Neural cell (in vitro differentiated cells): ENCODE data around the gene ATP11C. TPM values are rescaled to one million over a fixed set of nuclear protein-coding genes. Genes with fewer than 3 reads are reported as not detected.

Experiments
- H2AFZ ChIP-seq: fragments of 200-600, 300-800 bp; sonication (generic), shearing (Covaris generic); 2 replicates; pipeline ENCODE4 v1.6.0; 2014; ENCODE audit warnings: low read depth, mild to moderate bottlenecking, antibody characterized with exemption, low read length, moderate library complexity
- H3F3A ChIP-seq: fragments of 200-600 bp; shearing (Covaris generic); 2 replicates; pipeline ENCODE4 v1.6.1; 2016; ENCODE audit warnings: mild to moderate bottlenecking, moderate library complexity, mixed read lengths, antibody characterized with exemption, low read length; ENCODE audit not compliant: insufficient read depth, poor library complexity, severe bottlenecking
- H3K27ac ChIP-seq: fragments of 200-600, 300-800 bp; sonication (generic), shearing (Covaris generic); 2 replicates; pipeline ENCODE4 v1.5.1; 2014; ENCODE audit warnings: mild to moderate bottlenecking, low read length, moderate library complexity
- H3K27me3 ChIP-seq: fragments of 300-800, 200-600 bp; sonication (generic), shearing (Covaris generic); 2 replicates; pipeline ENCODE4 v1.6.0; 2014; ENCODE audit warnings: mild to moderate bottlenecking, low read depth, low read length, moderate library complexity; ENCODE audit not compliant: insufficient read depth
- H3K36me3 ChIP-seq: fragments of 300-800, 200-600 bp; sonication (generic), shearing (Covaris generic); 2 replicates; pipeline ENCODE4 v1.5.1; 2014; ENCODE audit warnings: mild to moderate bottlenecking, antibody characterized with exemption, low read length, moderate library complexity; ENCODE audit not compliant: insufficient read depth
- H3K4me2 ChIP-seq: fragments of 300-800, 200-600 bp; sonication (generic), shearing (Covaris generic); 2 replicates; pipeline ENCODE4 v1.6.0; 2014; ENCODE audit warnings: mild to moderate bottlenecking, low read length
- H3K4me3 ChIP-seq: fragments of 300-800, 200-600 bp; sonication (generic), shearing (Covaris generic); 2 replicates; pipeline ENCODE4 v1.5.1; 2014; ENCODE audit warnings: mild to moderate bottlenecking, low read length, moderate library complexity
- H3K79me2 ChIP-seq: fragments of 200-600 bp; shearing (Covaris generic); replicated peaks from 2 replicates; pipeline ENCODE4 v1.6.0; 2014; ENCODE audit warnings: mild to moderate bottlenecking, low read length, moderate library complexity; ENCODE audit not compliant: insufficient read depth
- H3K9ac ChIP-seq: fragments of 300-800, 200-600 bp; sonication (generic), shearing (Covaris generic); 2 replicates; pipeline ENCODE4 v1.6.1; 2016; ENCODE audit warnings: mild to moderate bottlenecking, low read length, mixed read lengths
- H3K9me2 ChIP-seq: fragments of 200-600 bp; shearing (Covaris generic); 2 replicates; pipeline ENCODE4 v1.6.1; 2016; ENCODE audit warnings: mild to moderate bottlenecking, low read length, mixed read lengths; ENCODE audit not compliant: insufficient read depth
- H3K9me3 ChIP-seq: fragments of 200-600, 300-800 bp; sonication (generic), shearing (Covaris generic); 2 replicates; pipeline ENCODE4 v1.6.1; 2016; ENCODE audit warnings: mild to moderate bottlenecking, mixed run types, low read length, moderate library complexity, mixed read lengths
- H4K20me1 ChIP-seq: fragments of 200-600 bp; shearing (Covaris generic); 2 replicates; pipeline ENCODE4 v1.6.1; 2016; ENCODE audit warnings: mild to moderate bottlenecking, mixed run types; ENCODE audit not compliant: insufficient read depth
- EP300 ChIP-seq: fragments of 450-650 bp; conservative IDR thresholded peaks from 2 replicates; pipeline ENCODE4 v1.6.1; 2014; ENCODE audit warnings: antibody characterized with exemption, mild to moderate bottlenecking, moderate library complexity; ENCODE audit not compliant: poor library complexity, severe bottlenecking
- EZH2 ChIP-seq: fragments of 200-600, 300-800 bp; shearing (Covaris generic), sonication (generic); IDR thresholded peaks from 2 replicates; pipeline ENCODE4 v1.6.1; 2014; ENCODE audit warnings: antibody characterized with exemption, low read length, borderline replicate concordance, mild to moderate bottlenecking; ENCODE audit not compliant: insufficient read depth, poor library complexity, severe bottlenecking
- MXI1 ChIP-seq: fragments of 450-650 bp; conservative IDR thresholded peaks from 2 replicates; pipeline ENCODE4 v1.6.1; 2014; ENCODE audit warnings: antibody characterized with exemption, mild to moderate bottlenecking; ENCODE audit not compliant: poor library complexity, severe bottlenecking
- POLR2AphosphoS5 ChIP-seq: IDR thresholded peaks from 2 replicates; pipeline ENCODE4 v1.6.1; 2012
- RAD21 ChIP-seq: fragments of 450-650 bp; conservative IDR thresholded peaks from 2 replicates; pipeline ENCODE4 v1.6.1; 2014; ENCODE audit warnings: antibody characterized with exemption, mild to moderate bottlenecking, moderate library complexity
- SMC3 ChIP-seq: fragments of 450-650 bp; conservative IDR thresholded peaks from 2 replicates; pipeline ENCODE4 v1.6.1; 2014; ENCODE audit warnings: antibody characterized with exemption, mild to moderate bottlenecking, moderate library complexity; ENCODE audit not compliant: poor library complexity
- TAF1 ChIP-seq: IDR thresholded peaks from 2 replicates; pipeline ENCODE4 v1.6.1; 2012; ENCODE audit warnings: low read depth
- polyA plus RNA-seq: library from polyadenylated mRNA; depleted of rRNA; stranded (reverse); fragments of >200 nt; gene quantifications from 2 replicates; pipeline ENCODE4 v1.2.3, GENCODE V29; 2014
- TF ChIP-seq, protein P1 (sequence below): IDR thresholded peaks from 2 replicates; pipeline ENCODE4 v1.6.1; 2012; ENCODE audit warnings: borderline replicate concordance
- TF ChIP-seq, protein P2 (sequence below): fragments of 450-650 bp; IDR thresholded peaks from 2 replicates; pipeline ENCODE4 v1.5.1; 2014; ENCODE audit warnings: antibody characterized with exemption, mild to moderate bottlenecking, moderate library complexity; ENCODE audit not compliant: poor library complexity, severe bottlenecking

The ATP11C gene
- polyA plus RNA-seq, 1 donor from 2014 or later = 111 TPM

DNA sequence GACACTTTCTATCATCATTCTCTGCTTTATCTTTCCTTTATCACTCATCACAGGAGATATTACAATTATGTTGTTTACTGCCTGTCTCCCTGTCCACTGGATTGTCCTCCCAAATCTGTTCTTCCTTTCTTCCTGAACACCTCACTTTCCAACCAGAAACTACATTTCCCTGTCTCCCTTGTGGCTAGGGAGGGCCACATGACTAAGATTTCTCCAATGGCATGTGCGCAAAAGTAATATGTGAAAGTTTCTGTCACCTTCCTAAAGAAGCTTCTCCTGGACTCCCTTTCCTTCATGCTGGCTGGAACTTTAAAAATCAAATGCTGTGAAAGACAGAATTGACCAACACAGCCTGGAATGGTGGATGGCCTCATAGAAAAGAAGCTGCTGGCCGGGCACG lies 25.8 kb downstream of the ATP11C start:
- Histone ChIP-seq H3K27ac (no peak overlapping the region), H3K9me2 (no peaks in the 10 kb centered on the region), H2AFZ (no peak overlapping the region), H3K4me2 (no peak overlapping the region), H3K79me2 (peaks cover 3% of the 10 kb centered on the region), H3K36me3 (no peaks in the 10 kb centered on the region), H3K9me3 (no peaks in the 10 kb centered on the region), H3K4me3 (no peak overlapping the region), H3K27me3 (no peaks in the 10 kb centered on the region), H3K9ac (no peak overlapping the region), H3F3A (no peaks in the 10 kb centered on the region), H4K20me1 (no peaks in the 10 kb centered on the region)
- TF ChIP-seq, protein P1, sequence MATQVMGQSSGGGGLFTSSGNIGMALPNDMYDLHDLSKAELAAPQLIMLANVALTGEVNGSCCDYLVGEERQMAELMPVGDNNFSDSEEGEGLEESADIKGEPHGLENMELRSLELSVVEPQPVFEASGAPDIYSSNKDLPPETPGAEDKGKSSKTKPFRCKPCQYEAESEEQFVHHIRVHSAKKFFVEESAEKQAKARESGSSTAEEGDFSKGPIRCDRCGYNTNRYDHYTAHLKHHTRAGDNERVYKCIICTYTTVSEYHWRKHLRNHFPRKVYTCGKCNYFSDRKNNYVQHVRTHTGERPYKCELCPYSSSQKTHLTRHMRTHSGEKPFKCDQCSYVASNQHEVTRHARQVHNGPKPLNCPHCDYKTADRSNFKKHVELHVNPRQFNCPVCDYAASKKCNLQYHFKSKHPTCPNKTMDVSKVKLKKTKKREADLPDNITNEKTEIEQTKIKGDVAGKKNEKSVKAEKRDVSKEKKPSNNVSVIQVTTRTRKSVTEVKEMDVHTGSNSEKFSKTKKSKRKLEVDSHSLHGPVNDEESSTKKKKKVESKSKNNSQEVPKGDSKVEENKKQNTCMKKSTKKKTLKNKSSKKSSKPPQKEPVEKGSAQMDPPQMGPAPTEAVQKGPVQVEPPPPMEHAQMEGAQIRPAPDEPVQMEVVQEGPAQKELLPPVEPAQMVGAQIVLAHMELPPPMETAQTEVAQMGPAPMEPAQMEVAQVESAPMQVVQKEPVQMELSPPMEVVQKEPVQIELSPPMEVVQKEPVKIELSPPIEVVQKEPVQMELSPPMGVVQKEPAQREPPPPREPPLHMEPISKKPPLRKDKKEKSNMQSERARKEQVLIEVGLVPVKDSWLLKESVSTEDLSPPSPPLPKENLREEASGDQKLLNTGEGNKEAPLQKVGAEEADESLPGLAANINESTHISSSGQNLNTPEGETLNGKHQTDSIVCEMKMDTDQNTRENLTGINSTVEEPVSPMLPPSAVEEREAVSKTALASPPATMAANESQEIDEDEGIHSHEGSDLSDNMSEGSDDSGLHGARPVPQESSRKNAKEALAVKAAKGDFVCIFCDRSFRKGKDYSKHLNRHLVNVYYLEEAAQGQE = no peak
- TF ChIP-seq SMC3 (no peak), EZH2 (no peak), TAF1 (no peak), POLR2AphosphoS5 (no peak), RAD21 (no peak), MXI1 (no peak), EP300 (no peak)
- TF ChIP-seq, protein P2, sequence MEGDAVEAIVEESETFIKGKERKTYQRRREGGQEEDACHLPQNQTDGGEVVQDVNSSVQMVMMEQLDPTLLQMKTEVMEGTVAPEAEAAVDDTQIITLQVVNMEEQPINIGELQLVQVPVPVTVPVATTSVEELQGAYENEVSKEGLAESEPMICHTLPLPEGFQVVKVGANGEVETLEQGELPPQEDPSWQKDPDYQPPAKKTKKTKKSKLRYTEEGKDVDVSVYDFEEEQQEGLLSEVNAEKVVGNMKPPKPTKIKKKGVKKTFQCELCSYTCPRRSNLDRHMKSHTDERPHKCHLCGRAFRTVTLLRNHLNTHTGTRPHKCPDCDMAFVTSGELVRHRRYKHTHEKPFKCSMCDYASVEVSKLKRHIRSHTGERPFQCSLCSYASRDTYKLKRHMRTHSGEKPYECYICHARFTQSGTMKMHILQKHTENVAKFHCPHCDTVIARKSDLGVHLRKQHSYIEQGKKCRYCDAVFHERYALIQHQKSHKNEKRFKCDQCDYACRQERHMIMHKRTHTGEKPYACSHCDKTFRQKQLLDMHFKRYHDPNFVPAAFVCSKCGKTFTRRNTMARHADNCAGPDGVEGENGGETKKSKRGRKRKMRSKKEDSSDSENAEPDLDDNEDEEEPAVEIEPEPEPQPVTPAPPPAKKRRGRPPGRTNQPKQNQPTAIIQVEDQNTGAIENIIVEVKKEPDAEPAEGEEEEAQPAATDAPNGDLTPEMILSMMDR = no peak

DNA sequence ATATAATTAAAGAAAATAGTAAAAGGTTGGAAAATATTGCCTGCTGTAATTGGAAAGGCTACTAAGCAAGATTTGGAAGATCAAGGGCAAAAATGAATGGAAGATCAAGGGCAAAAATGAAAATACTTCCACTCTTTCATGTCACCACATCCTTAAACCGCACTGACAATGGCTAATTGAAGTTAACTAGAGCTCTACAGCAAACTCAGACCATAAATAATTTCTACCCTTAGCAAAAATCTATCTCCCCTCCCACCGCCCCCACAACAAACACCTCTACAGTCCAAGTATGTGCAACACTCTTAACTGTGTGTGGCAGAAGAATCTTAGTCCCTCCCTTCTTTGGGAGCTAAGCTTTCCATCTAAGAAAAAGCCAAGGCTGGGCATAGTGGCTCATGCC lies 27.1 kb downstream of the ATP11C start:
- Histone ChIP-seq H3F3A (no peaks in the 10 kb centered on the region), H3K4me2 (no peak overlapping the region), H2AFZ (no peak overlapping the region), H3K9me3 (no peaks in the 10 kb centered on the region), H3K79me2 (no peaks in the 10 kb centered on the region), H3K36me3 (no peaks in the 10 kb centered on the region), H3K27me3 (no peaks in the 10 kb centered on the region), H3K27ac (no peak overlapping the region), H3K9me2 (no peaks in the 10 kb centered on the region), H3K4me3 (no peak overlapping the region), H3K9ac (no peak overlapping the region), H4K20me1 (no peaks in the 10 kb centered on the region)
- TF ChIP-seq, protein P1 = no peak
- TF ChIP-seq EP300 (no peak), MXI1 (no peak), POLR2AphosphoS5 (no peak), TAF1 (no peak), SMC3 (no peak), EZH2 (no peak), RAD21 (no peak)
- TF ChIP-seq, protein P2 = no peak
